SK-N-SH treated with all-trans-retinoic acid at 6 μM for 48 hours (cell line): Measurements from ENCODE around the gene RFLNA.

ENCODE experiments used
- ATAC-seq: fragments of 200-7000 bp; cut with Tn5 transposase; 3 replicates; pipeline ENCODE4 v1.9.1; 2020; ENCODE audit warnings: mild to moderate bottlenecking, moderate library complexity
- ARNTL ChIP-seq: fragments of 450-650 bp; formaldehyde crosslinking; IDR thresholded peaks from 2 replicates; pipeline ENCODE4 v1.5.0; 2020; ENCODE audit warnings: low read depth, mild to moderate bottlenecking, moderate library complexity, borderline replicate concordance
- BACH2 ChIP-seq: fragments of 250-450 bp; sonication (Bioruptor Pico); IDR thresholded peaks from 2 replicates; pipeline ENCODE4 v1.9.0; 2021; ENCODE audit warnings: mild to moderate bottlenecking, borderline replicate concordance
- CSDC2 ChIP-seq: fragments of 250-450 bp; sonication (Bioruptor Pico); IDR thresholded peaks from 2 replicates; pipeline ENCODE4 v1.5.0; 2020; ENCODE audit warnings: mild to moderate bottlenecking, moderate library complexity
- ESRRG ChIP-seq: fragments of 250-450 bp; sonication (Bioruptor Pico); IDR thresholded peaks from 2 replicates; pipeline ENCODE4 v1.6.1; 2021; ENCODE audit warnings: mild to moderate bottlenecking
- ISL1 ChIP-seq: fragments of 250-450 bp; sonication (Bioruptor Pico); IDR thresholded peaks from 2 replicates; pipeline ENCODE4 v2.1.2; 2022; ENCODE audit warnings: mild to moderate bottlenecking, moderate library complexity
- OSR1 ChIP-seq: fragments of 250-450 bp; sonication (Bioruptor Pico); IDR thresholded peaks from 2 replicates; pipeline ENCODE4 v1.8.0; 2022; ENCODE audit warnings: moderate library complexity, mild to moderate bottlenecking, inconsistent platforms
- PPARA ChIP-seq: fragments of 250-450 bp; sonication (Bioruptor Pico); IDR thresholded peaks from 2 replicates; pipeline ENCODE4 v1.5.0; 2020; ENCODE audit warnings: mild to moderate bottlenecking, borderline replicate concordance
- RARB ChIP-seq: fragments of 250-450 bp; sonication (Bioruptor Pico); IDR thresholded peaks from 2 replicates; pipeline ENCODE4 v1.8.0; 2021; ENCODE audit warnings: mild to moderate bottlenecking, moderate library complexity
- SNAI2 ChIP-seq: fragments of 250-450 bp; sonication (Bioruptor Pico); IDR thresholded peaks from 2 replicates; pipeline ENCODE4 v1.5.0; 2020; ENCODE audit warnings: mild to moderate bottlenecking, moderate library complexity
- TCF4 ChIP-seq: fragments of 250-450 bp; sonication (Bioruptor Pico); IDR thresholded peaks from 2 replicates; pipeline ENCODE4 v1.8.0; 2021; ENCODE audit warnings: mild to moderate bottlenecking, moderate library complexity, borderline replicate concordance
- TOX ChIP-seq: fragments of 250-450 bp; sonication (Bioruptor Pico); IDR thresholded peaks from 2 replicates; pipeline ENCODE4 v1.8.0; 2021; ENCODE audit warnings: mild to moderate bottlenecking, moderate library complexity, borderline replicate concordance
- ZC3H10 ChIP-seq: fragments of 250-450 bp; sonication (Bioruptor Pico); IDR thresholded peaks from 2 replicates; pipeline ENCODE4 v1.5.1; 2021; ENCODE audit warnings: mild to moderate bottlenecking, moderate library complexity
- ZFP3 ChIP-seq: fragments of 250-450 bp; sonication (Bioruptor Pico); IDR thresholded peaks from 2 replicates; pipeline ENCODE4 v1.5.0; 2020; ENCODE audit warnings: mild to moderate bottlenecking, moderate library complexity
- ZFP30 ChIP-seq: fragments of 450-650 bp; formaldehyde crosslinking; IDR thresholded peaks from 2 replicates; pipeline ENCODE4 v1.5.0; 2022; ENCODE audit warnings: mild to moderate bottlenecking, moderate library complexity
- ZNF565 ChIP-seq: fragments of 450-650 bp; formaldehyde crosslinking; conservative IDR thresholded peaks from 2 replicates; pipeline ENCODE4 v1.5.0; 2020; ENCODE audit warnings: low read depth, mild to moderate bottlenecking, moderate library complexity
- ZNF70 ChIP-seq: fragments of 450-650 bp; formaldehyde crosslinking; IDR thresholded peaks from 2 replicates; pipeline ENCODE4 v1.5.0; 2020; ENCODE audit warnings: mild to moderate bottlenecking, moderate library complexity
- ZNF8 ChIP-seq: fragments of 450-650 bp; formaldehyde crosslinking; IDR thresholded peaks from 2 replicates; pipeline ENCODE4 v1.5.0; 2020; ENCODE audit warnings: mild to moderate bottlenecking, moderate library complexity
- TF ChIP-seq, protein P1 (sequence below): fragments of 250-450 bp; sonication (Bioruptor Pico); IDR thresholded peaks from 2 replicates; pipeline ENCODE4 v1.5.1; 2020; ENCODE audit warnings: low read depth, mild to moderate bottlenecking, moderate library complexity
- TF ChIP-seq, protein P2 (sequence below): fragments of 250-450 bp; sonication (Bioruptor Pico); IDR thresholded peaks from 2 replicates; pipeline ENCODE4 v1.8.0; 2021; ENCODE audit warnings: low read depth, mild to moderate bottlenecking, moderate library complexity, borderline replicate concordance
- TF ChIP-seq, protein P3 (sequence below): fragments of 250-450 bp; sonication (Bioruptor Pico); IDR thresholded peaks from 2 replicates; pipeline ENCODE4 v1.5.0; 2020; ENCODE audit warnings: mild to moderate bottlenecking, moderate library complexity
- TF ChIP-seq, protein P4 (sequence below): fragments of 250-450 bp; sonication (Bioruptor Pico); IDR thresholded peaks from 2 replicates; pipeline ENCODE4 v1.8.0; 2020; ENCODE audit warnings: mild to moderate bottlenecking, moderate library complexity, borderline replicate concordance
- TF ChIP-seq, protein P5 (sequence below): fragments of 250-450 bp; sonication (Bioruptor Pico); IDR thresholded peaks from 2 replicates; pipeline ENCODE4 v1.5.1; 2021; ENCODE audit warnings: mild to moderate bottlenecking, moderate library complexity

Gene RFLNA

DNA sequence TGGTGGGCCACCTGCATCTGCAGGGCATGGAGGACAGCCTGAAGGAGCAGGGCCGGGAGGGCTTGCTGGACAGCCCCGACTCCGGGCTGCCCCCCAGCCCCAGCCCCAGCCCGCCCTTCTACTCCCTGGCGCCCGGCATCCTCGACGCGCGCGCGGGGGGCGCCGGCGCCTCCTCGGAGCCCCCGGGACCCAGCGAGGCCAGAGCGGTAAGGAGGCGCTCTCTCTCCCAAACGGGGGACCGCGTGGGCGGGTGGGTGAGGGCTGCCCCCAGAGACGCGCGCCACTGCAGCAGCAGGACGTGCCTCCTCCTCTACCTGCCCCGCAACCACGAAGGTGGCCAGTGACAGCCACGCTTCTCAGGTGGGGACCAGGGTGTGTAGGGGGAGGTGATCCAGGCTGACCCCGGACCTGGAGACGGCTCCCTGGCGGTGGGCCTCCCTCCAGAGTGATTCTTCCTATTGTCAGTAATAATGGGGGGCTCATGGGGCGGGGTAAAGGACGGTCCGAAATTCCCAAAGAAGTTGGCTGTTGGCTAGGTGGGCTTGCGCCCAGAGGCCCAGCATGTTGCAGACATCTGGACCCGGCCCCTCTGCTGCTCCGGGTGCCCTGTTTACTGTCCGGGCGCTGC, 652 bp downstream of the RFLNA start:
- no peak; the same call in 2 of the 3 replicates for ATAC-seq
- TF ChIP-seq ZNF565 (CRISPR knock-in tag), result no peak

DNA sequence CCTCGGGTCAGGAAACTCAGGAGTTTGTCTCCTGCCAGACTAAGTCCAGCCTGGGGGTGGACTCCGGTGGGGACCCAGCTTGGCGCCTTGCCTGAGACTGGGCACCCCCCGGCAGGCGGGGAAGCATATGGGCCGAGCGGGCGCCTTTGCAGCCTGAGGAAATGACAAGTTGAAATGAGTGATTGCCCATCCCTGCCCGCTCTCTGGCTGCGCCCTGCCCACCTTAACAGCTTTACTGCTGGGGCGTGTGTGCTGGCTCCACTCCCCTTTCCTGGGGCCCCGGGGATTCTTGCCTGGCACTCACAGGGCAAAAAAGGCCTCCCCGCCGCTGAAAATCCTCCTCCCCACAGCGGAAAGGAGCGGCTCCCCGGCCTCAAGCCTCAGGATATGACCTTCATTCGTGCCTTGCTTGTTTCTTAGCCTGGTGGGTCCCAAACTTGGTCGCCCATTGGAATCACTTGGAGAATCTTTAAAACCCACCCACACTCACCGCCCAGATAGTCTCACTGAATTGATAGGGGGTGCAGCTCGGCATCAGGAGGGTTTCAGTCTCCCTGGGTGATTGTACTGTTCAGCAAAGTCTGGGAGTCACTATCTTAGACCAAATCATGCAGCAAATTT, 1.5 kb downstream of the RFLNA start:
- TF ChIP-seq RARB (CRISPR knock-in tag) (no peak), ZFP30 (CRISPR knock-in tag) (no peak), CSDC2 (CRISPR knock-in tag) (no peak), TOX (no peak), ESRRG (CRISPR knock-in tag) (no peak), TCF4 (CRISPR knock-in tag) (no peak), ARNTL (no peak), ZNF70 (CRISPR knock-in tag) (no peak), ZNF8 (CRISPR knock-in tag) (no peak), ISL1 (CRISPR knock-in tag) (no peak), ZFP3 (no peak), OSR1 (CRISPR knock-in tag) (no peak), SNAI2 (CRISPR knock-in tag) (no peak), ZC3H10 (CRISPR knock-in tag) (no peak), ZNF565 (CRISPR knock-in tag) (no peak)
- TF ChIP-seq, protein P1, sequence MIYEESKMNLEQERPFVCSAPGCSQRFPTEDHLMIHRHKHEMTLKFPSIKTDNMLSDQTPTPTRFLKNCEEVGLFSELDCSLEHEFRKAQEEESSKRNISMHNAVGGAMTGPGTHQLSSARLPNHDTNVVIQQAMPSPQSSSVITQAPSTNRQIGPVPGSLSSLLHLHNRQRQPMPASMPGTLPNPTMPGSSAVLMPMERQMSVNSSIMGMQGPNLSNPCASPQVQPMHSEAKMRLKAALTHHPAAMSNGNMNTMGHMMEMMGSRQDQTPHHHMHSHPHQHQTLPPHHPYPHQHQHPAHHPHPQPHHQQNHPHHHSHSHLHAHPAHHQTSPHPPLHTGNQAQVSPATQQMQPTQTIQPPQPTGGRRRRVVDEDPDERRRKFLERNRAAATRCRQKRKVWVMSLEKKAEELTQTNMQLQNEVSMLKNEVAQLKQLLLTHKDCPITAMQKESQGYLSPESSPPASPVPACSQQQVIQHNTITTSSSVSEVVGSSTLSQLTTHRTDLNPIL, result no peak
- TF ChIP-seq, protein P2, sequence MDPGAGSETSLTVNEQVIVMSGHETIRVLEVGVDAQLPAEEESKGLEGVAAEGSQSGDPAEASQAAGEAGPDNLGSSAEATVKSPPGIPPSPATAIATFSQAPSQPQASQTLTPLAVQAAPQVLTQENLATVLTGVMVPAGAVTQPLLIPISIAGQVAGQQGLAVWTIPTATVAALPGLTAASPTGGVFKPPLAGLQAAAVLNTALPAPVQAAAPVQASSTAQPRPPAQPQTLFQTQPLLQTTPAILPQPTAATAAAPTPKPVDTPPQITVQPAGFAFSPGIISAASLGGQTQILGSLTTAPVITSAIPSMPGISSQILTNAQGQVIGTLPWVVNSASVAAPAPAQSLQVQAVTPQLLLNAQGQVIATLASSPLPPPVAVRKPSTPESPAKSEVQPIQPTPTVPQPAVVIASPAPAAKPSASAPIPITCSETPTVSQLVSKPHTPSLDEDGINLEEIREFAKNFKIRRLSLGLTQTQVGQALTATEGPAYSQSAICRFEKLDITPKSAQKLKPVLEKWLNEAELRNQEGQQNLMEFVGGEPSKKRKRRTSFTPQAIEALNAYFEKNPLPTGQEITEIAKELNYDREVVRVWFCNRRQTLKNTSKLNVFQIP (CRISPR knock-in tag), result no peak
- TF ChIP-seq, protein P3, sequence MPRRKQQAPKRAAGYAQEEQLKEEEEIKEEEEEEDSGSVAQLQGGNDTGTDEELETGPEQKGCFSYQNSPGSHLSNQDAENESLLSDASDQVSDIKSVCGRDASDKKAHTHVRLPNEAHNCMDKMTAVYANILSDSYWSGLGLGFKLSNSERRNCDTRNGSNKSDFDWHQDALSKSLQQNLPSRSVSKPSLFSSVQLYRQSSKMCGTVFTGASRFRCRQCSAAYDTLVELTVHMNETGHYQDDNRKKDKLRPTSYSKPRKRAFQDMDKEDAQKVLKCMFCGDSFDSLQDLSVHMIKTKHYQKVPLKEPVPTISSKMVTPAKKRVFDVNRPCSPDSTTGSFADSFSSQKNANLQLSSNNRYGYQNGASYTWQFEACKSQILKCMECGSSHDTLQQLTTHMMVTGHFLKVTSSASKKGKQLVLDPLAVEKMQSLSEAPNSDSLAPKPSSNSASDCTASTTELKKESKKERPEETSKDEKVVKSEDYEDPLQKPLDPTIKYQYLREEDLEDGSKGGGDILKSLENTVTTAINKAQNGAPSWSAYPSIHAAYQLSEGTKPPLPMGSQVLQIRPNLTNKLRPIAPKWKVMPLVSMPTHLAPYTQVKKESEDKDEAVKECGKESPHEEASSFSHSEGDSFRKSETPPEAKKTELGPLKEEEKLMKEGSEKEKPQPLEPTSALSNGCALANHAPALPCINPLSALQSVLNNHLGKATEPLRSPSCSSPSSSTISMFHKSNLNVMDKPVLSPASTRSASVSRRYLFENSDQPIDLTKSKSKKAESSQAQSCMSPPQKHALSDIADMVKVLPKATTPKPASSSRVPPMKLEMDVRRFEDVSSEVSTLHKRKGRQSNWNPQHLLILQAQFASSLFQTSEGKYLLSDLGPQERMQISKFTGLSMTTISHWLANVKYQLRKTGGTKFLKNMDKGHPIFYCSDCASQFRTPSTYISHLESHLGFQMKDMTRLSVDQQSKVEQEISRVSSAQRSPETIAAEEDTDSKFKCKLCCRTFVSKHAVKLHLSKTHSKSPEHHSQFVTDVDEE (CRISPR knock-in tag), result no peak
- TF ChIP-seq, protein P4, sequence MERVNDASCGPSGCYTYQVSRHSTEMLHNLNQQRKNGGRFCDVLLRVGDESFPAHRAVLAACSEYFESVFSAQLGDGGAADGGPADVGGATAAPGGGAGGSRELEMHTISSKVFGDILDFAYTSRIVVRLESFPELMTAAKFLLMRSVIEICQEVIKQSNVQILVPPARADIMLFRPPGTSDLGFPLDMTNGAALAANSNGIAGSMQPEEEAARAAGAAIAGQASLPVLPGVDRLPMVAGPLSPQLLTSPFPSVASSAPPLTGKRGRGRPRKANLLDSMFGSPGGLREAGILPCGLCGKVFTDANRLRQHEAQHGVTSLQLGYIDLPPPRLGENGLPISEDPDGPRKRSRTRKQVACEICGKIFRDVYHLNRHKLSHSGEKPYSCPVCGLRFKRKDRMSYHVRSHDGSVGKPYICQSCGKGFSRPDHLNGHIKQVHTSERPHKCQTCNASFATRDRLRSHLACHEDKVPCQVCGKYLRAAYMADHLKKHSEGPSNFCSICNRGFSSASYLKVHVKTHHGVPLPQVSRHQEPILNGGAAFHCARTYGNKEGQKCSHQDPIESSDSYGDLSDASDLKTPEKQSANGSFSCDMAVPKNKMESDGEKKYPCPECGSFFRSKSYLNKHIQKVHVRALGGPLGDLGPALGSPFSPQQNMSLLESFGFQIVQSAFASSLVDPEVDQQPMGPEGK, result no peak
- TF ChIP-seq, protein P5, sequence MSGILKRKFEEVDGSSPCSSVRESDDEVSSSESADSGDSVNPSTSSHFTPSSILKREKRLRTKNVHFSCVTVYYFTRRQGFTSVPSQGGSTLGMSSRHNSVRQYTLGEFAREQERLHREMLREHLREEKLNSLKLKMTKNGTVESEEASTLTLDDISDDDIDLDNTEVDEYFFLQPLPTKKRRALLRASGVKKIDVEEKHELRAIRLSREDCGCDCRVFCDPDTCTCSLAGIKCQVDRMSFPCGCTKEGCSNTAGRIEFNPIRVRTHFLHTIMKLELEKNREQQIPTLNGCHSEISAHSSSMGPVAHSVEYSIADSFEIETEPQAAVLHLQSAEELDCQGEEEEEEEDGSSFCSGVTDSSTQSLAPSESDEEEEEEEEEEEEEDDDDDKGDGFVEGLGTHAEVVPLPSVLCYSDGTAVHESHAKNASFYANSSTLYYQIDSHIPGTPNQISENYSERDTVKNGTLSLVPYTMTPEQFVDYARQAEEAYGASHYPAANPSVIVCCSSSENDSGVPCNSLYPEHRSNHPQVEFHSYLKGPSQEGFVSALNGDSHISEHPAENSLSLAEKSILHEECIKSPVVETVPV (CRISPR knock-in tag), result no peak
- ATAC-seq, result no peak

DNA sequence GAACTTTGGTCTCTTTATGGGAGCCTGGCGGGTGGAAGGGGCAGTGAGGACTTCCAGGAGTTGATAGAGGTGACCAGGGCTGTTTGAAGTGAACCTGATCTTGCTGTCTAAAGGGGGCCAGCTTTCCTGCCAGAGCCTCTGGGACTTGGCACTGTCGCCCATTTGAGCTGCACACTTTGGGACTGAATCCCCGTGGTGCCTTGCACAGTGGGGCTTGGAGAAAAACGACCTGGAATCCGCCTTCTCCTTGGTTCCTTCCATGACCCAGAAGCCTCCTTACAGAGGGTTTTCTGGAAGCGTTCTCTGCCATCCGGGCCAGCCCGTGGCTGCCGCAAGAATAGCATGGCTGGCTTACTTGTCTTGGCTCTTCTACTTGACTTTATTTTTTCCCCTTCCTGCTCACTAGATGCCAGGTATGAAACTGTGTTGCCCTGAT, 2.0 kb downstream of the RFLNA start:
- ATAC-seq, result no peak
- TF ChIP-seq SNAI2 (CRISPR knock-in tag), result no peak
- TF ChIP-seq RARB (CRISPR knock-in tag), result no peak
- TF ChIP-seq, protein P4, result no peak
- no peak for TF ChIP-seq ZFP3
- no peak for TF ChIP-seq CSDC2 (CRISPR knock-in tag)
- TF ChIP-seq OSR1 (CRISPR knock-in tag), result no peak
- no peak for TF ChIP-seq ZC3H10 (CRISPR knock-in tag)
- TF ChIP-seq TOX, result no peak
- TF ChIP-seq BACH2, result no peak
- TF ChIP-seq ISL1 (CRISPR knock-in tag), result no peak
- TF ChIP-seq PPARA (CRISPR knock-in tag), result no peak
- TF ChIP-seq, protein P3 (CRISPR knock-in tag), result no peak
